Measurements from ENCODE around the gene SORCS3. TPM values are rescaled to one million over a fixed set of nuclear protein-coding genes. Genes with fewer than 3 reads are reported as not detected.

The SORCS3 gene
- total RNA-seq, 1 experiment from 2014 or later, result 0.04 TPM

DNA sequence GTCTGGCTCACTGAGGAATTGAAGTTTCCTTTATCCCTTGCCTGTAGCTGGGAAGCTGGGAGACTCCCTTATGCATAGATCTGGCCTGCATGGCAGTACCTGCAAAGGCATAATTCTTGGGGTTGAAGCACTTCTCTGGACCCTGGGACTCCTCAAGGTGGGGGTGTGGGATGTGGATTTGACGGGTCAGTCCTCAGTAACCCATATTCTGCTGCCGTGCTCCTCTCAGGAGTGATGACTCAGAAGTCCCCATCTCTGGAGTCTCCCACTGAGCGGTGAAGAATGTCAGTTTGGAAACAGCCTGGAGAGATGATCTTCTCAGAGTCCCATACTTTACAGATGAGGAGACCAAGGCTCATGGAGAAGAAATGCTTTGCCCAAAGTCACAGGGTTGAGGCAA lies 49.0 kb downstream of the SORCS3 start:
- Histone ChIP-seq H3K4ac (ENCODE audit: low read depth, low read length) (no peak overlapping the region), H4K8ac (replicated peaks; ENCODE audit: insufficient read length, low read depth, low read length) (no peak overlapping the region), H3K9me3 (ENCODE audit: control insufficient read depth, low read depth, low read length) (no peaks in the 10 kb centered on the region), H3K23ac (ENCODE audit: insufficient read length, low read depth, low read length) (no peak overlapping the region), H3T11ph (ENCODE audit: low read length) (no peak overlapping the region), H2BK15ac (ENCODE audit: low read depth, low read length) (no peak overlapping the region), H2BK120ac (ENCODE audit: low read depth, low read length, poor library complexity, severe bottlenecking) (no peak overlapping the region), H3K14ac (ENCODE audit: insufficient read depth, low read length) (no peak overlapping the region), H4K5ac (ENCODE audit: insufficient read length, low read depth, low read length) (no peak overlapping the region), H3K27ac (ENCODE audit: insufficient read length, low read depth, low read length) (no peak overlapping the region), H2AFZ (ENCODE audit: low read length) (no peak overlapping the region), H3K9ac (ENCODE audit: extremely low read depth, insufficient read length, low read length) (no peak overlapping the region), H2BK20ac (ENCODE audit: low read depth, low read length, poor library complexity, severe bottlenecking) (no peak overlapping the region), H3K23me2 (ENCODE audit: insufficient read length, low read depth, low read length, poor library complexity, severe bottlenecking) (no peaks in the 10 kb centered on the region), H4K20me1 (ENCODE audit: control insufficient read depth, insufficient read depth, insufficient read length) (no peaks in the 10 kb centered on the region), H3K79me2 (ENCODE audit: insufficient read depth, low read length) (no peaks in the 10 kb centered on the region), H2BK12ac (ENCODE audit: insufficient read length, low read depth, low read length) (no peak overlapping the region), H3K4me2 (ENCODE audit: insufficient read depth, insufficient read length, low read length) (no peak overlapping the region), H2AK5ac (ENCODE audit: insufficient read length, low read length) (no peak overlapping the region), H3K79me1 (ENCODE audit: insufficient read depth, low read depth, low read length, poor library complexity, severe bottlenecking) (no peaks in the 10 kb centered on the region), H3K18ac (ENCODE audit: insufficient read length, low read depth, low read length) (no peak overlapping the region), H4K91ac (ENCODE audit: insufficient read length, low read depth, low read length) (no peak overlapping the region), H3K27me3 (ENCODE audit: insufficient read depth, low read length) (no peaks in the 10 kb centered on the region), H3K56ac (ENCODE audit: insufficient read length, low read depth, low read length) (no peak overlapping the region), H2BK5ac (ENCODE audit: insufficient read length, low read length) (no peak overlapping the region), H3K4me1 (ENCODE audit: insufficient read depth, low read length) (no peaks in the 10 kb centered on the region)
- Mint-ChIP-seq H3K9me3 (no peaks in the 10 kb centered on the region), H3K4me1 (peaks cover 0 to 3% of the 10 kb centered on the region in 2 experiments; a peak in 1 of 4 replicates), H3K27me3 (ENCODE audit: low read depth) (peaks cover 40% of the 10 kb centered on the region), H3K27ac (no peak overlapping the region; a peak in 1 of 7 replicates), H3K4me3 (no peak overlapping the region), H3K36me3 (ENCODE audit: insufficient read depth in 1 of 3, low read depth in 3 of 3) (no peaks in the 10 kb centered on the region; a peak in 1 of 7 replicates)
- no CpG with 5 or more reads among the region's 3 CpGs for WGBS (ENCODE audit: extremely low coverage, insufficient read length, low lambda C conversion rate)
- TF ChIP-seq, protein P1, sequence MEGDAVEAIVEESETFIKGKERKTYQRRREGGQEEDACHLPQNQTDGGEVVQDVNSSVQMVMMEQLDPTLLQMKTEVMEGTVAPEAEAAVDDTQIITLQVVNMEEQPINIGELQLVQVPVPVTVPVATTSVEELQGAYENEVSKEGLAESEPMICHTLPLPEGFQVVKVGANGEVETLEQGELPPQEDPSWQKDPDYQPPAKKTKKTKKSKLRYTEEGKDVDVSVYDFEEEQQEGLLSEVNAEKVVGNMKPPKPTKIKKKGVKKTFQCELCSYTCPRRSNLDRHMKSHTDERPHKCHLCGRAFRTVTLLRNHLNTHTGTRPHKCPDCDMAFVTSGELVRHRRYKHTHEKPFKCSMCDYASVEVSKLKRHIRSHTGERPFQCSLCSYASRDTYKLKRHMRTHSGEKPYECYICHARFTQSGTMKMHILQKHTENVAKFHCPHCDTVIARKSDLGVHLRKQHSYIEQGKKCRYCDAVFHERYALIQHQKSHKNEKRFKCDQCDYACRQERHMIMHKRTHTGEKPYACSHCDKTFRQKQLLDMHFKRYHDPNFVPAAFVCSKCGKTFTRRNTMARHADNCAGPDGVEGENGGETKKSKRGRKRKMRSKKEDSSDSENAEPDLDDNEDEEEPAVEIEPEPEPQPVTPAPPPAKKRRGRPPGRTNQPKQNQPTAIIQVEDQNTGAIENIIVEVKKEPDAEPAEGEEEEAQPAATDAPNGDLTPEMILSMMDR (conservative IDR thresholded peaks at IDR 0.05), result no peak
- DNase-seq, result no peak

Data from H9 (cell line).